ENCODE results near the gene ADH6.
"Not testable (repeated sequence)": the region's sequence is repeated elsewhere in the genome, so short reads cannot be mapped to it uniquely, and the experiment has no call there.

ADH6 gene

DNA sequence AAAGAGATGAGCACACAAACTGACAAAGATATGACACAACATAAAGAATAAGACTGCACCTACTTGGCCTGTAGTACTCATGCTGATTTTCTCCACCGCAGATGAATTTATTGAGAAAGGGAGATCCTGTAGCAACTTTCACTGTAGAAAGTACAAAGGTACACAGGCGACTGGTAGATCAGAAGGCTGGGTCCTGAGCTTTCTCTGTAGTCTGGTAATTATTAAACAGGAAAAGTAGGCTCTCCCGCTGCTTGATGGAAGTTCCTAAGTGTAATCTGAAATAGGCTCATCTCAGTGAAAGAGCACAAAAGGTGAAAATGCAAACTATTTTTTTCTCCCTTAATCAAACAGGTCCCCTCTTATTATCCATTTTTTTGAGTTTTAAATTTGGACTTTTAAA, at the start of gene ADH6:
ADH6 (minus strand) TSS at position 175 of the 400 bp plus-strand sequence; CDS start at position 81, 94 bp downstream.
- no peak for DNase-seq (ENCODE audit: low read depth)

- DNase-seq (ENCODE audit: low read depth) = no peak
Observed at GRCh38 chr4:99264927-99265326, 45.9 kb upstream of the ADH6 start.

DNA sequence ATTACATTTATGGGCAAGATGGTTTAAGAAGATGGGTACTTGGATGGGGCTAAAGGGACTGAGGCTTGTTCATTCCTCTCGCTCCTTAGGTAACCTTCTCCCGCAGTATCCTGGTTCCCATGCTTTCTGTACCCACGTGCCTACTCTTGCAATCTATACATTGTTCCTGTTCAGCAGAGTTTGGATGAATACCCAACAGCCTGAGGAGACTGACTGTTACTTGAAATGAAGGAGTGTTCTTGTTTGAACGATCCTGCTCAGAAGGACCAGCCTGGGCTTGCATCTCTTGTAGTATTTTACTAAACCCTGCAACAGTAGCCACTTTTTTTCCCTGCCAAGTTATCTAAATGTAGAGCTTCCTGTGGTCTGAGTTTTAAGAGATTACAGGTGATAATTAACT, 33.7 kb upstream of the ADH6 start:
- no peak for DNase-seq (ENCODE audit: low read depth)

DNA sequence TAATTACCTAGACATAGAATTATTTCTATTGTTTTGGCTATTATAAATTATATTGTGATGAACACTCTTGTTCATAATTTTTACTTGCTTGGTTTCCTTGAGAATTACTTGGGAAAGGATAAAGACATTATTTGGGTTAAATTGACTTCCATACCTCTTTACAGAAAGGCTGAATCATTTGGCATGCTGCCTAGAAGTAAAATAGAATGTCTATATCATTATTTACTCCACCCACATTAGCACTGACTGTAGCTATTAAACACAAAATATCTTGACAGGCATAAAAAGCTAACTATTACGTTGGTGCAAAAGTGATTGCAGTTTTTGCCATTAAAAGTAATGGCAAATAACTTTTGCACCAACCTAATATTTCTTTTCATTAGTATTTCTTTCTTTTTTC, 29.7 kb upstream of the ADH6 start:
- DNase-seq (ENCODE audit: low read depth) = peak; percentile 1

DNA sequence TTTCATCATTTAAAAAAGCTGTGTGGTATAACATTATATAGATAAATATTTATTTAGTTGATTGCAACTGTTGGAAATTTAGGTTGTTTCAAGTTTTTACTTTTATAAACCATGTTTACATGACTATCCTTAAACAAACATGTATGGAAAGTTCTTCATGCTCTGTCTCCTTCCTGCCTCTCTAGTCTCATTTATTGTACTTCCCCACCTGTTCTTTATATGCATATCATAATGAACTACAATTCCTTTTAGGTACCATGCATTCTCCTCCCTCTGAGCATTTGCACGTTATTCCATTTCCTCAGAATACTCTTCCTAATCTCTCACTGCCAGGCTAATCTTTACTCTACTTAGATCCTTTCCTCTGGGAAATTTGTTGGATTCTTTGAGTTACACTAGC, 16.9 kb upstream of the ADH6 start:
- DNase-seq (ENCODE audit: low read depth) = no peak

- DNase-seq (ENCODE audit: low read depth) = no peak
Observed at GRCh38 chr4:99234331-99235010, 15.4 kb upstream of the ADH6 start.

- DNase-seq (ENCODE audit: low read depth) = not testable (repeated sequence)
Observed at GRCh38 chr4:99233397-99233796, 14.4 kb upstream of the ADH6 start.

GRCh38 chr4:99228706-99229105, 9.7 kb upstream of the ADH6 start:
- DNase-seq (ENCODE audit: low read depth) = not testable (repeated sequence)

DNA sequence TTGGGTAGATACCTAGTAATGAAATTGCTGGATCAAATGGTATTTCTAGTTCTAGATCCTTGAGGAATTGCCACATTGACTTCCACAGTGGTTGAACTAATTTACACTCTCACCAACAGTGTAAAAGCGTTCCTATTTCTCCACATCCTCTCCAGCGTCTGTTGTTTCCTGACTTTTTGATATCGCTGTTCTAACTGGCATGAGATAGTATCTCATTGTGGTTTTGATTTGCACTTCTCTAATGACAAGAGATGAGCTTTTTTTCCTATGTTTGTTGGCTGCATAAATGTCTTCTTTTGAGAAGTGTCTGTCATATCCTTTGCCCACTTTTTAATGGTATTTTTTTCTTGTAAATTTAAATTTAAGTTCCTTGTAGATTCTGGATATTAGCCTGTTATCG, 8.6 kb upstream of the ADH6 start:
- not testable (repeated sequence) for DNase-seq (ENCODE audit: low read depth)

- DNase-seq (ENCODE audit: low read depth) = no peak
Observed at GRCh38 chr4:99221980-99222379, 2.9 kb upstream of the ADH6 start.

- no peak for DNase-seq (ENCODE audit: low read depth)
Observed at GRCh38 chr4:99219479-99219878, 433 bp upstream of the ADH6 start.

- no peak for DNase-seq (ENCODE audit: low read depth)
Observed at GRCh38 chr4:99215521-99215920, 3.5 kb downstream of the ADH6 start.

DNA sequence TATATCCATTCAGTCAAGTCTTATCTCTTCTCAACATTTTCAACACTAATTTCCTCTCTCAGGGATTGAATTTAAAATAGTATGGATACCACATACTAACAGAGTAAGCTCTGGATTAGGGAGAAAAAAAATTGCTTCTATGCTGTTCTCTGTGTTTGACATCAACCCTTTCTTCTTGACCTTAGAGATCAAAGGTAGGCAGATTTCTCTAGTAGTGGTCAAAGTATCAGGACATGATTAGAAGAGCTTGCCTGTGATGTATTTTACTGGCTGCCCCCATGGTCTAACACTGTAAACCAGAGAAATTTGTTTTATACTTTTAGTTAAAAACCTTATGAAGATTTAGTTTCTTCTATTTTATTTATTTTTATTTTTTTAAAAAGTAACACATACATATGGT, 8.3 kb downstream of the ADH6 start:
- DNase-seq (ENCODE audit: low read depth) = no peak

DNA sequence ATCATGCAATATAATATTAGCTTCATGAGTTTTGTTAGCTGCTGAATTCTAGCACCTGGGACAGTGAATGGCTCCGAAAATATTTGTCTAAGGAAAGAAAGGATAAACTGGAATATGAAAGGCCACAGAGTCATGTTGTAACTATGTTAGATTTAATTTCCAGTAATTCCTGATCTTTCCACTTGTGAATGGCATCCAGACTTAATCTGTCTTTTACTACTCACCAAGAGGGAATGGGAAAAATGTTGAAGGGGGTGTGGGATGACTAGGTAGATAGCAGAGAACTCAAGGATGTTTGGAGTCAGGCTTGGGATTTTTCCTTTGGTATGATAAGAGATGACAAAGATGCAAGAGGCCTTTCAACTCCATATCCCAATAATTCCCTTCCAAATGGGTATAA, 9.4 kb downstream of the ADH6 start:
- DNase-seq (ENCODE audit: low read depth) = no peak

DNA sequence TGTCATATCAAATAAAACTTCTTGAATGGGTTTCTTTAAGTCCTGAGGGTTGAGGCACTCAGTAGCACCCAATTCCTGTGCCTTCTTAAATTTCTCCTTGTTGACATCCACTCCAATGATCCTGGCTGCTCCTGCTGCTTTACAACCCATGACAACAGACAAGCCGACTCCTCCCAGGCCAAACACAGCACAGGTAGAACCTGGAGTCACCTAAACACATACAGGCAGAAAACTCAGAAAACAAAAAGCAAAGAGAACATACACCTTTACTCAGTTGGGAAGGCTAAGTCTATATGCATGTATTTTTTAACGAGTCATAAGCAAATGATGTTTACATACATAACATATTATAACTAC, 10.3 kb downstream of the ADH6 start:
- DNase-seq (ENCODE audit: low read depth) = no peak

DNA sequence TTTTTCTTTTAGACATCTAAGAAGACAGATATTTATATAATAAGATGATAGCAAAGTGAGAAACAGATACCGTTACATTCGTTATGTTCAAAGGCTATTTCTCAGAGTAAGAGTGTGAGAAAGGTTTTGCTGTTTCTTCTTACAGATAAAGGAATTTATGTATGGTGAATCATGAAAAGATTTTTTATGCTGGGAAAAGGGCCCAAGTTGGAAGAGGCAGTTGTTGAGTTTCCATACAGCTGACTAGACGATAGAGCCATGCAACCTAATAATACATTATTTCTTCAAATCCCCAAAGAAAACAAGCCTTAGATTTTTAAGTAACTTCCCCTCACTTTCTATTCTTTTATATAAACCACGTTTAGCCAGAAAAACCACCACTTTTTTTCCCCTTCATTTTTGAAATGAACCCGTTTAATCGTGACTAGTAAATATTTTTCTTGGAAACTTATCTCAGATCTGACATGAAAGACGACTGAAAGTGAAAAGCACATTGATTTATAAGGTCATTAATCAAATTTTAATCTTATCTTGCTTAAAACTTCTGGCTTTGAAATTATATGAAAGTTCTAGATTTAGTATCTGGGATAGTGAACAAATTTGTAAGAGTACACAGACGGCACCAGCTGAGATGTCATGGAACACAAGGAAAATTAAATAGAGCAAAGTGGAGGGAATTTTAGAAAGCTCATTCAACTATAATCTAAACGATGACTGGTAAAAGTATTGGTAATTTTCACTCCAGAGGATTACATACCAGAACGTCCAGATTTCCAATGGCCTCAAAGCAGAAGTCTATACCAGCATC, 10.9 kb downstream of the ADH6 start:
- DNase-seq (ENCODE audit: low read depth) = no peak

DNA sequence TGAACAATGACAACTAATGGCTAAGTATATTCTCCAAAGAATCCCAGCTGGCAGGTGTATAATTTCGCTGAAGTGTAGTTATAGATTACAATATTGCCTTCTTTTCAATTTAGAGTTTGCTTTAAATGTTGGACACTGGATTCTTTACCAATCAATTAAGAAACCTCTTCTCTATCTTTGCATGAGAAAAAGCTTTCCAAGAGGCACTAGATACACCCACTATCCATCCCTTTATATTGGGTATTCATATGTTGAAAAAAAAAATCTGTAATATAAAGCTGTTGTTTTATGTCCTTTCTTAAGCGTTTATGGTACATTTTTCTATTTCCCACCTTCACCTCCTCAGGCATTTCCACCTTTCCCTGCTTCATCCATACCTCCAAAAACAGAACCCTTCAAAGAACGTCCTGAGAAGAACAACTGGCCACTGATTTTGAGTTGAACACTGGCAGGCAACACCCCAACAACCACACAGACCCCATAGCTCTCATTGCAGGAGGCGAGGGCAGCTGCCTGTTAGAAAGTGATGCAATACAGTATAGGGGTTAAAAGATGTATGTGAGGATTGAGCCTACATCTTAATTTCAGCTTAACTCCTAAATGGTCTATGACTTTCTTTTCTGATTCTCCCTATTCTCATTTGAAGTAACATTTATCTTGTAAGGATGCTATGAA, 11.8 kb downstream of the ADH6 start:
- DNase-seq (ENCODE audit: low read depth) = no peak

GRCh38 chr4:99205153-99205979, 13.7 kb downstream of the ADH6 start:
- DNase-seq (ENCODE audit: low read depth) = no peak

DNA sequence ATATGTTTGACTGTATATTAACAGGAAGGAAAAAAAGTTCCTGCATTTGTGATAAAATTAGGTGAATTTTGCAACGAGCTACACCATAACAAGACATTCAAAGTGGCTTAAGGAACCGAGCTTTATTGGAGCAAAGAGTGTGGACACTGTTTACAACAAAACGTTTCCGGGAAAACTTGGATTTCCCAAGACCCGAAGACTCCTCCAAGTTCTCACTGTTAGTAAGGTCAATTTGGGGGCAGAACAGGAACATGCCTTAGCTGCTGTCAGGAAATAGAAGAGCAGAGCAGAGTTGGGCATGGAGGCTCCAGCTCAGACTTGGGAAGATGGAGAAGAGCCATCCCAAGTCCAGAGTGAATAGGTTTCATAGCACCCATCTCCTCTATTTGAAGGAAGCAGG, 16.5 kb downstream of the ADH6 start:
- no peak for DNase-seq (ENCODE audit: low read depth)

DNA sequence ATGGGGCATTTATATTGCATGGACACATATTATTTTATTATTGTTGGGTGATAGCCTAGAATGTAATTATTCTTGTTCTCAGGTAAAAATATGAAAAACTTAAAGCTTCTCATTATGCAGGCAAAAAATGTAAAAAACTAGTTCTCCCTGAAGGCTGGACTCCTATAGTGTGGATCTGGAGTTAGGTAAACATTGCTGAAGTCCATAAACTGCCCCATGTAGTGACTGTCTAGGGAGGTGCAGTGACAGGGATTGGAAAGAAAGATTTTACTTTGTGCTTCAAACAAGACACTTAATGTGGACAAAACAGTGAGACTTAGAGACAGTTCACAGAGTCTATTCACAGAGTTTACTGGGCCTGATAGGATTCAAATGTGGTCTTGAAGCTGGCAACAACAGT, 17.0 kb downstream of the ADH6 start:
- no peak for DNase-seq (ENCODE audit: low read depth)

DNA sequence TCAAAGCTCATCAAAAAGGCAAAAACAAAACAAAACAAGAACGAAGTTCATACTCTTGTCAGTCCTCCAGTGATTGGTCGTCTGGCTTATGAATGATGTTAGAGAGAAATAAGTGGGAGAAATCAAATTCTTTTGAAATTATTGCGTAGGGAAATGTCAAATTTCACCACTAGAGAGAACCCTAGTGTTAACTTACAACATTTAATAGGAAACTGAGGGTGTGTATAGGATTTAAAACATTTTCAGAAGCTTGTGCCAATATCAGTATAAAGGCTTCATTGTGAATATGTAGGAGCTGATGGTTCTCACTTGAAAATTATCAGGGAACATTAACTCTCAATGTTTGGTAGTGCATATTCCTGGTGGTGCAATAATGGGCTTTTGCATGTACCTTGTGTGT, 17.4 kb downstream of the ADH6 start:
- DNase-seq (ENCODE audit: low read depth) = peak; percentile 2

- no peak for DNase-seq (ENCODE audit: low read depth)
Observed at GRCh38 chr4:99200138-99200537, 18.9 kb downstream of the ADH6 start.
